ENCODE results near the gene FSD1L.

The FSD1L gene

DNA sequence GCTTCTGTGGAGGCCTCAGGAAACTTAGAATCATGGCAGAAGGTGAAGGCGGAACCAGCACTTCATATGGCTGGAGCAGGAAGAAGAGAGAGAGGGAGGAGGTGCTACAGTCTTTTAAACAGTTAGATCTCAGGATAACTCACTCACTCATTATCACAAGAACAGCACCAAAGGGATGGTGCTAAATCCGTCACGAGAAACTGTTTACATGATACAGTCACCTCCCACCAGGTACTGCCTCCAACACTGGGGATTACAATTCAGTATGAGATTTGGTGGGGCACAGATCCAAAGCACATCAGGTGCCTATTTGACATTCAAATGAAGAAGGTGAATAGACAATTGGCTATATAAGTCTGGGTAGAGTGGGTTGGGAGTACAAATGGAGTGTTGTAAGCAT is 145.3 kb downstream of the FSD1L start:
- TF ChIP-seq, protein P1, sequence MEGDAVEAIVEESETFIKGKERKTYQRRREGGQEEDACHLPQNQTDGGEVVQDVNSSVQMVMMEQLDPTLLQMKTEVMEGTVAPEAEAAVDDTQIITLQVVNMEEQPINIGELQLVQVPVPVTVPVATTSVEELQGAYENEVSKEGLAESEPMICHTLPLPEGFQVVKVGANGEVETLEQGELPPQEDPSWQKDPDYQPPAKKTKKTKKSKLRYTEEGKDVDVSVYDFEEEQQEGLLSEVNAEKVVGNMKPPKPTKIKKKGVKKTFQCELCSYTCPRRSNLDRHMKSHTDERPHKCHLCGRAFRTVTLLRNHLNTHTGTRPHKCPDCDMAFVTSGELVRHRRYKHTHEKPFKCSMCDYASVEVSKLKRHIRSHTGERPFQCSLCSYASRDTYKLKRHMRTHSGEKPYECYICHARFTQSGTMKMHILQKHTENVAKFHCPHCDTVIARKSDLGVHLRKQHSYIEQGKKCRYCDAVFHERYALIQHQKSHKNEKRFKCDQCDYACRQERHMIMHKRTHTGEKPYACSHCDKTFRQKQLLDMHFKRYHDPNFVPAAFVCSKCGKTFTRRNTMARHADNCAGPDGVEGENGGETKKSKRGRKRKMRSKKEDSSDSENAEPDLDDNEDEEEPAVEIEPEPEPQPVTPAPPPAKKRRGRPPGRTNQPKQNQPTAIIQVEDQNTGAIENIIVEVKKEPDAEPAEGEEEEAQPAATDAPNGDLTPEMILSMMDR (IDR thresholded peaks at IDR 0.05; ENCODE audit: insufficient read depth, low read length, poor library complexity, severe bottlenecking) = no peak
- DNase-seq (ENCODE audit: extremely low read depth, insufficient read length) = no peak
- Histone ChIP-seq H3K36me3 (ENCODE audit: control insufficient read depth, insufficient read depth, low read length) (peaks cover 7% of the 10 kb centered on the region), H3K27me3 (replicated peaks; ENCODE audit: control insufficient read depth, insufficient read depth, low read length) (no peaks in the 10 kb centered on the region), H3K4me3 (replicated peaks; ENCODE audit: low read depth, low read length) (no peak overlapping the region)
